Limb (tissue), 2 donors: ENCODE results near the gene CRIP2.
A peak's percentile ranks its signal among the peaks of the same experiment; 100 is the strongest.

Source experiments
- DNase-seq, 2 donors: peaks; one replicate each; pipeline ENCODE4 v3.0.0-alpha.2; 2016; ENCODE audit errors: extremely low spot score in 2 of 2

CRIP2 gene

GRCh38 chr14:105487449-105487985 lies 12.9 kb downstream of the CRIP2 start:
- DNase-seq: peak in 1 of 2 donors; percentile 63

GRCh38 chr14:105487986-105488777 lies 13.6 kb downstream of the CRIP2 start:
- DNase-seq: peak in 1 of 2 donors; percentile 57

- no peak for DNase-seq
Measured at GRCh38 chr14:105488781-105489541, 14.3 kb downstream of the CRIP2 start.

GRCh38 chr14:105489542-105490266 lies 15.1 kb downstream of the CRIP2 start:
- peak; percentile 88 to 91 for DNase-seq

GRCh38 chr14:105490267-105490571 lies 15.6 kb downstream of the CRIP2 start:
- DNase-seq: no peak

- DNase-seq: peak; percentile 99 to 100
Measured at GRCh38 chr14:105490572-105491365, 16.1 kb downstream of the CRIP2 start, which contains the start of gene TEDC1. Gene TEDC1, plus strand, starts transcription at chr14:105491246. Its CDS starts 130 bp downstream, at chr14:105491376.

- peak in 1 of 2 donors; percentile 84 for DNase-seq
Measured at GRCh38 chr14:105491366-105491973, 16.8 kb downstream of the CRIP2 start.

- peak in 1 of 2 donors; percentile 48 for DNase-seq
Measured at GRCh38 chr14:105492031-105492970, 17.7 kb downstream of the CRIP2 start.

GRCh38 chr14:105492971-105493871 lies 18.6 kb downstream of the CRIP2 start:
- no peak for DNase-seq

- no peak for DNase-seq
Measured at GRCh38 chr14:105493921-105494605, 19.4 kb downstream of the CRIP2 start.

- no peak for DNase-seq
Measured at GRCh38 chr14:105494606-105494929, 19.9 kb downstream of the CRIP2 start.

- peak in 1 of 2 donors; percentile 43 for DNase-seq
Measured at GRCh38 chr14:105495101-105495989, 20.7 kb downstream of the CRIP2 start.

- DNase-seq: no peak
Measured at GRCh38 chr14:105495990-105496830, 21.6 kb downstream of the CRIP2 start.

GRCh38 chr14:105496831-105497591 lies 22.4 kb downstream of the CRIP2 start:
- DNase-seq: no peak
